Measurements from ENCODE around the gene SLC26A9.
"Not testable (repeated sequence)": the region's sequence is repeated elsewhere in the genome, so short reads cannot be mapped to it uniquely, and the experiment has no call there.

Gene SLC26A9

GRCh38 chr1:205880923-205881322, 62.3 kb downstream of the SLC26A9 start:
- no peak overlapping the region for H3K4me3 ChIP-seq (ENCODE audit: low read depth, low read length)
- DNase-seq (ENCODE audit: low read depth): no peak
- TF ChIP-seq CTCF (IDR thresholded peaks at IDR 0.05; ENCODE audit: control insufficient read depth, extremely low read depth, insufficient read depth): no peak

- no peak overlapping the region for H3K4me3 ChIP-seq (ENCODE audit: low read depth, low read length)
- TF ChIP-seq CTCF (IDR thresholded peaks at IDR 0.05; ENCODE audit: control insufficient read depth, extremely low read depth, insufficient read depth): no peak
- no peak for DNase-seq (ENCODE audit: low read depth)
Observed at GRCh38 chr1:205879974-205880373, 63.3 kb downstream of the SLC26A9 start.

GRCh38 chr1:205878026-205878425, 65.2 kb downstream of the SLC26A9 start:
- DNase-seq (ENCODE audit: low read depth): no peak
- no peak for TF ChIP-seq CTCF (IDR thresholded peaks at IDR 0.05; ENCODE audit: control insufficient read depth, extremely low read depth, insufficient read depth)
- no peak overlapping the region for H3K4me3 ChIP-seq (ENCODE audit: low read depth, low read length)

- DNase-seq (ENCODE audit: low read depth); H3K4me3 ChIP-seq (ENCODE audit: low read depth, low read length): not testable (repeated sequence)
Observed at GRCh38 chr1:205873148-205873547, 70.1 kb downstream of the SLC26A9 start.

- no peak for TF ChIP-seq CTCF (IDR thresholded peaks at IDR 0.05; ENCODE audit: control insufficient read depth, extremely low read depth, insufficient read depth)
- no peak overlapping the region for H3K4me3 ChIP-seq (ENCODE audit: low read depth, low read length)
- no peak for DNase-seq (ENCODE audit: low read depth)
Observed at GRCh38 chr1:205870236-205870635, 73.0 kb downstream of the SLC26A9 start.

Measured in LNCaP clone FGC (cell line).